ENCODE data around the gene TSC2. TPM values are rescaled to one million over a fixed set of nuclear protein-coding genes. Genes with fewer than 3 reads are reported as not detected.

TSC2 gene
- total and polyA plus RNA-seq, 2 of the 13 experiments (the other 11 are each of a cell fraction or from before 2014, with no cell fraction given), result 19.6 to 40.4 TPM

- no peak for TF ChIP-seq ZBTB4 (CRISPR knock-in tag; IDR thresholded peaks at IDR 0.05; ENCODE audit: borderline replicate concordance)
- no peak for TF ChIP-seq NBN (conservative IDR thresholded peaks at IDR 0.05)
- TF ChIP-seq ZNF18 (CRISPR knock-in tag; IDR thresholded peaks at IDR 0.05; ENCODE audit: insufficient replicate concordance), result no peak
- no peak for TF ChIP-seq ZNF235 (CRISPR knock-in tag; IDR thresholded peaks at IDR 0.05; ENCODE audit: borderline replicate concordance)
- TF ChIP-seq SNAI1 (CRISPR knock-in tag; IDR thresholded peaks at IDR 0.05; ENCODE audit: borderline replicate concordance), result no peak
- no peak for TF ChIP-seq EED (CRISPR knock-in tag; IDR thresholded peaks at IDR 0.05)
- TF ChIP-seq ZKSCAN1 (IDR thresholded peaks at IDR 0.05; ENCODE audit: low read length), result no peak
- peak; percentile 84 for TF ChIP-seq RAD21 (CRISPR knock-in tag; IDR thresholded peaks at IDR 0.05)
- no peak for TF ChIP-seq SNRNP70 (IDR thresholded peaks at IDR 0.05; ENCODE audit: low read depth, low read length)
- TF ChIP-seq ZHX2 (IDR thresholded peaks at IDR 0.05; ENCODE audit: low read depth), result no peak
- no peak for TF ChIP-seq ZHX2 (CRISPR knock-in tag; IDR thresholded peaks at IDR 0.05; ENCODE audit: borderline replicate concordance)
- TF ChIP-seq ZNF768 (CRISPR knock-in tag; IDR thresholded peaks at IDR 0.05), result peak; percentile 92
- TF ChIP-seq ZNF619 (CRISPR knock-in tag; IDR thresholded peaks at IDR 0.05), result no peak
- TF ChIP-seq BCL6 (CRISPR knock-in tag; IDR thresholded peaks at IDR 0.05), result no peak
- TF ChIP-seq CBX1 (IDR thresholded peaks at IDR 0.05; ENCODE audit: low read depth), result no peak
- 0 out of 2 replicates have a peak, but pooled peaks have one; percentile 18 for TF ChIP-seq NRL (CRISPR knock-in tag; IDR thresholded peaks at IDR 0.05; ENCODE audit: borderline replicate concordance)
- TF ChIP-seq SP1 (IDR thresholded peaks at IDR 0.05), result no peak
- no peak for TF ChIP-seq SP1 (CRISPR knock-in tag; IDR thresholded peaks at IDR 0.05)
These were observed 8.3 kb downstream of the TSC2 start (continued) for GRCh38 chr16:2056077-2056476.
